HEK293T (cell line): Measurements from ENCODE around the gene CEP78.

ENCODE experiments used
- CTCF ChIA-PET: fragments of 350-600 bp; formaldehyde crosslinking; extraction: SDS; loops from one replicate; lab custom pipeline; 2021; ENCODE audit warnings: antibody characterized with exemption, inconsistent platforms; lab: Yijun Ruan, JAX
- POLR2A ChIA-PET: fragments of 350-600 bp; formaldehyde crosslinking; extraction: SDS; loops from one replicate; lab custom pipeline; 2020; ENCODE audit warnings: antibody characterized with exemption, inconsistent platforms; lab: Yijun Ruan, JAX
- DNase-seq: peaks from one replicate; pipeline ENCODE4 v3.0.0; 2012; ENCODE audit warnings: mixed read lengths; ENCODE audit errors: extremely low spot score
- ARNT ChIP-seq: fragments of 450-650 bp; IDR thresholded peaks from 2 replicates; pipeline ENCODE4 v1.6.1; 2017; ENCODE audit warnings: mild to moderate bottlenecking
- BHLHE40 ChIP-seq: fragments of 450-650 bp; IDR thresholded peaks from 2 replicates; pipeline ENCODE4 v1.6.1; 2016; ENCODE audit warnings: mild to moderate bottlenecking, moderate library complexity, borderline replicate concordance
- CTBP1 ChIP-seq: fragments of 450-650 bp; IDR thresholded peaks from 2 replicates; pipeline ENCODE4 v1.6.1; 2016; ENCODE audit warnings: borderline replicate concordance
- ELF4 ChIP-seq: fragments of 450-650 bp; IDR thresholded peaks from 2 replicates; pipeline ENCODE4 v1.6.1; 2017; ENCODE audit warnings: antibody characterized with exemption
- FOXA1 ChIP-seq: fragments of 450-650 bp; IDR thresholded peaks from 2 replicates; pipeline ENCODE4 v1.6.1; 2016; ENCODE audit warnings: mild to moderate bottlenecking
- FOXK2 ChIP-seq: fragments of 450-650 bp; IDR thresholded peaks from 2 replicates; pipeline ENCODE4 v1.6.1; 2016; ENCODE audit warnings: mild to moderate bottlenecking
- FOXM1 ChIP-seq: fragments of 450-650 bp; IDR thresholded peaks from 2 replicates; pipeline ENCODE4 v1.6.1; 2017; ENCODE audit warnings: mild to moderate bottlenecking, borderline replicate concordance
- HDGF ChIP-seq: fragments of 450-650 bp; IDR thresholded peaks from 2 replicates; pipeline ENCODE4 v1.6.1; 2017; ENCODE audit warnings: antibody characterized with exemption, borderline replicate concordance
- L3MBTL2 ChIP-seq: fragments of 450-650 bp; conservative IDR thresholded peaks from 2 replicates; pipeline ENCODE4 v1.6.1; 2016; ENCODE audit warnings: mild to moderate bottlenecking
- LEF1 ChIP-seq: fragments of 450-650 bp; IDR thresholded peaks from 2 replicates; pipeline ENCODE4 v1.6.1; 2017; ENCODE audit warnings: mild to moderate bottlenecking, borderline replicate concordance
- NFRKB ChIP-seq: fragments of 450-650 bp; IDR thresholded peaks from 2 replicates; pipeline ENCODE4 v1.6.1; 2016; ENCODE audit warnings: mild to moderate bottlenecking, moderate library complexity
- PKNOX1 ChIP-seq: fragments of 450-650 bp; IDR thresholded peaks from 2 replicates; pipeline ENCODE4 v1.6.1; 2016
- SP1 ChIP-seq: fragments of 450-650 bp; IDR thresholded peaks from 2 replicates; pipeline ENCODE4 v1.6.1; 2017
- SUZ12 ChIP-seq: fragments of 450-650 bp; IDR thresholded peaks from 2 replicates; pipeline ENCODE4 v1.6.1; 2016; ENCODE audit warnings: mild to moderate bottlenecking
- TARDBP ChIP-seq: fragments of 450-650 bp; IDR thresholded peaks from 2 replicates; pipeline ENCODE4 v1.6.1; 2016
- ZNF384 ChIP-seq: fragments of 450-650 bp; IDR thresholded peaks from 2 replicates; pipeline ENCODE4 v1.6.1; 2016

Gene CEP78

DNA sequence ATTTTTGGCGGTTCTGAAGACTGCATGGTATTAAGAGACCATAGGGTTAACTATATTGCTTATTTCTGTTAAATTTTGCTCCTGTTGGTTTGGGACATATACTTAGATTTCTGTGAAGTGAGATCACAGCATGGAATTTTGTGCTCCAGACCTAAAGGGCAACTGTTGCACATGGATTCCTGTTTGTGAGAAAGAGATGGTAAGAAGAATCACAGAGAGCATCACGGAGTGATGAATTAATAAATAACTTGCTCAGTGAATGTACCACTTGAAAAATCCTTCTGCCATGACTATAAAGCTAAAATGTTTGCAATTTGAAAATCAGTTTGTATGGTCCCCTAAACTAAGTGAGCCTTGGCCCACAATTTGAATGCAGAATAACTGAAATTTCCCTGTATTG lies 65.6 kb downstream of the CEP78 start:
- ChIA-PET CTCF (no interaction called here), POLR2A (no interaction called here)
- TF ChIP-seq LEF1 (no peak), HDGF (no peak), SUZ12 (no peak), ZNF384 (no peak), PKNOX1 (no peak), FOXK2 (no peak), FOXM1 (no peak), TARDBP (no peak), SP1 (no peak), NFRKB (no peak), CTBP1 (no peak), FOXA1 (no peak), ARNT (no peak), BHLHE40 (no peak), L3MBTL2 (no peak), ELF4 (no peak)
- DNase-seq = no peak

DNA sequence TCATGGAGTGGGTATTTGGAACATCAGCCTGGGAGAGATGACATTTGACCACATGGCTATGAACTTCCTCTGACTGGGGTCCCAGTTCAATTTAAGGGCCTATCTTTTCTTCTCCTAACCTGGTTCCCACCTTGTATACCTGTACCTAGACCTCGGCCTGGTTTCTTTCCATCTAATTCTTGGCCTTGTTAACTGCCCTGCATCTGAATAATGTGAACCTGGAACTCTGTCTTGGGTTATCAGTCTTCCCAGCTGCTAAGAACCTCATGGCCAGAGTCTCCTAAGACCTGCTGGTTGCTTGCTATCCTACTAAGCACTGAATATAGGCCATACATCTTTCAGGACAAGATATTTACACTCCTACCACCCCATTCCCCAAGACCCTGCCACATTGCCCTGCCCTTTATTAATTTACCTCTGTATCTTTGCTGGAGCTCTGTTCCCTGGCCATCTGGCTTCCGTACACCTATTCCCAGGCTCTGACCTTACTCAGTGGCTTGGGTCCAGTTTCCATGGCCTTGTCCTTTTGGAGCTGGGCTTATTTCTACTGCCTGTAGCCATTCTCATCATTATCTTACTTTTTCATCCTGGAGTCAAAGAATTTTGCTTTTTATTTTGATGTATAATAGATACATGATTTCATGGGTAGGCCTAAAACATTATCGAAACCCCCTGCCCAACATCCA lies 67.6 kb downstream of the CEP78 start:
- TF ChIP-seq HDGF = no peak
- TF ChIP-seq CTBP1 = no peak
- no peak for TF ChIP-seq PKNOX1
- CTCF ChIA-PET = no interaction called here
- POLR2A ChIA-PET = no interaction called here
- DNase-seq = no peak

DNA sequence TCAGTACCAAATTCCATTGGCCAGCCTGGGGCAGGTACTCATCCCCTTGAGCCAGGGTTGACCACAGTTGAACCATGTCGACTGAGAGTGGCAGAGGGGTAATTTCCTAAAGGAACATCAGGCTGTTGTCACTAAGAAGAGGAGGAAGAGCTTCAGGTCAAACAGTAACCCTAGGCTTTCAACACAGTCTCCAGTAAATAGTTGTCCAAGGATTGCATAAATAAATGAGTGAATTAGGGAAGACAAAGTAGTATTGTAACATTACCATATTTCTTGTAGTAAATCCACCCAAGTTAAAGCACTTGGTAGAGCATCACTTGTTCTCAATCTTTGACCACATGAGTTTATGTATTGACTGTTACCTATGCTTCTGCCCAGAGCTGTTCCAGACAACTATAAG lies 68.5 kb downstream of the CEP78 start:
- TF ChIP-seq BHLHE40 (no peak), HDGF (no peak), NFRKB (no peak), ELF4 (no peak)
- DNase-seq = no peak
- POLR2A ChIA-PET = interaction anchor here (1.6 kb wide), 1 partner anchor 8 kb away, joined by 3 read pairs; no protein-coding TSS in a partner anchor
- CTCF ChIA-PET = interaction anchor here (0.6 kb wide), 1 partner anchor 62 kb away, joined by 3 read pairs; no protein-coding TSS in a partner anchor

GRCh38 chr9:78306222-78307076 lies 70.6 kb downstream of the CEP78 start:
- TF ChIP-seq ELF4 (no peak), CTBP1 (no peak), FOXM1 (no peak)
- POLR2A ChIA-PET = no interaction called here
- no peak for DNase-seq
- CTCF ChIA-PET = no interaction called here

- no peak for DNase-seq
- ChIA-PET POLR2A (no interaction called here), CTCF (no interaction called here)
- TF ChIP-seq ARNT (no peak), FOXM1 (no peak), FOXK2 (no peak), CTBP1 (no peak), LEF1 (no peak), BHLHE40 (no peak), HDGF (no peak), ZNF384 (no peak), SUZ12 (no peak), PKNOX1 (no peak), ELF4 (no peak), TARDBP (no peak), FOXA1 (no peak), L3MBTL2 (no peak), SP1 (no peak), NFRKB (no peak)
Observed at GRCh38 chr9:78307360-78307759, 71.5 kb downstream of the CEP78 start.

- TF ChIP-seq PKNOX1 = no peak
- TF ChIP-seq NFRKB = no peak
- no peak for DNase-seq
- ChIA-PET POLR2A (interaction anchor here (1.0 to 1.4 kb wide), 2 partner anchors 12 kb away, joined by 4 to 6 read pairs; partner anchors contain the start of gene PSAT1), CTCF (no interaction called here)
Observed at GRCh38 chr9:78309066-78309465, 73.2 kb downstream of the CEP78 start.
